ENCODE measurements around the gene CNTNAP1.

Gene CNTNAP1

GRCh38 chr17:42744806-42745617 is 62.7 kb downstream of the CNTNAP1 start, which contains the start of gene EZH1:
Gene EZH1 (minus strand): TSS chr17:42745040. CDS start chr17:42728941, 16,099 bp downstream.
- ATAC-seq (replicated peaks) = peak; percentile 88
- Mint-ChIP-seq H3K27ac (peak within 1 kb of the TSS; percentile 85 to 91), H3K27me3 (peaks cover 8 to 27% of the 10 kb centered on the region in 2 donors), H3K4me3 (peak within 1 kb of the TSS; percentile 85 to 89), H3K36me3 (ENCODE audit: insufficient read depth) (peaks cover 10% of the 10 kb centered on the region), H3K9me3 (no peaks in the 10 kb centered on the region), H3K4me1 (ENCODE audit: low read depth in 2 of 2) (peaks cover 13 to 18% of the 10 kb centered on the region in 2 donors)
- DNase-seq = peak; percentile 87 to 92 (median 91)

GRCh38 chr17:42748202-42748907 is 66.0 kb downstream of the CNTNAP1 start:
- ATAC-seq (replicated peaks) (no peak), DNase-seq (no peak)
- H3K27ac Mint-ChIP-seq = no peak overlapping the region
- peaks cover 10% of the 10 kb centered on the region for H3K36me3 Mint-ChIP-seq (ENCODE audit: insufficient read depth)
- peaks cover 13 to 14% of the 10 kb centered on the region in 2 donors for H3K4me1 Mint-ChIP-seq (ENCODE audit: low read depth in 2 of 2)
- no peak overlapping the region for H3K4me3 Mint-ChIP-seq
- peaks cover 8 to 48% of the 10 kb centered on the region in 2 donors for H3K27me3 Mint-ChIP-seq
- H3K9me3 Mint-ChIP-seq = no peaks in the 10 kb centered on the region

GRCh38 chr17:42748908-42749798 is 66.8 kb downstream of the CNTNAP1 start:
- H3K4me3 Mint-ChIP-seq = no peak overlapping the region
- H3K4me1 Mint-ChIP-seq (ENCODE audit: low read depth in 2 of 2) = peaks cover 7 to 8% of the 10 kb centered on the region in 2 donors
- DNase-seq (no peak), ATAC-seq (replicated peaks) (no peak)
- no peaks in the 10 kb centered on the region for H3K9me3 Mint-ChIP-seq
- H3K27ac Mint-ChIP-seq = no peak overlapping the region
- peaks cover 9% of the 10 kb centered on the region for H3K36me3 Mint-ChIP-seq (ENCODE audit: insufficient read depth)
- H3K27me3 Mint-ChIP-seq = peaks cover 8 to 54% of the 10 kb centered on the region in 2 donors
